K562 (cell line): Measurements from ENCODE around the gene MED15. TPM values are rescaled to one million over a fixed set of nuclear protein-coding genes. Genes with fewer than 3 reads are reported as not detected.

Experiments
- CHD2 ChIP-seq: IDR thresholded peaks from 2 replicates; pipeline ENCODE4 v1.6.1; 2011; ENCODE audit warnings: low read depth, low read length
- FOS ChIP-seq: IDR thresholded peaks from 3 replicates; pipeline ENCODE4 v1.6.1; 2011; ENCODE audit not compliant: insufficient read length; ENCODE audit errors: extremely low read depth
- GABPB2 ChIP-seq: fragments of 250-450 bp; sonication (Bioruptor Pico); conservative IDR thresholded peaks from 2 replicates; pipeline ENCODE4 v1.5.1; 2021; ENCODE audit warnings: mild to moderate bottlenecking
- HOXB6 ChIP-seq: fragments of 250-450 bp; sonication (Bioruptor Pico); IDR thresholded peaks from 2 replicates; pipeline ENCODE4 v1.5.1; 2022; ENCODE audit warnings: mild to moderate bottlenecking, borderline replicate concordance
- IFI16 ChIP-seq: fragments of 250-450 bp; sonication (Bioruptor Pico); IDR thresholded peaks from 2 replicates; pipeline ENCODE4 v2.1.2; 2022; ENCODE audit warnings: mild to moderate bottlenecking, inconsistent platforms
- JUNB ChIP-seq: fragments of 450-650 bp; formaldehyde crosslinking; conservative IDR thresholded peaks from 2 replicates; pipeline ENCODE4 v1.4.0; 2020; ENCODE audit warnings: mild to moderate bottlenecking
- MAFG ChIP-seq: fragments of 450-650 bp; conservative IDR thresholded peaks from 2 replicates; pipeline ENCODE4 v1.6.1; 2016; ENCODE audit warnings: missing genetic modification characterization, missing compliant biosample characterization
- MAFK ChIP-seq: IDR thresholded peaks from 2 replicates; pipeline ENCODE4 v1.6.1; 2011; ENCODE audit warnings: low read length, improper control_type of control experiment
- PATZ1 ChIP-seq: fragments of 250-450 bp; sonication (Bioruptor Pico); IDR thresholded peaks from 2 replicates; pipeline ENCODE4 v1.5.0; 2020; ENCODE audit warnings: mild to moderate bottlenecking, borderline replicate concordance
- POLR2AphosphoS2 ChIP-seq: IDR thresholded peaks from 2 replicates; pipeline ENCODE4 v1.6.1; 2012; ENCODE audit warnings: low read length, improper control_type of control experiment
- REST ChIP-seq, 2 experiments: fragments of 450-650 bp; formaldehyde crosslinking in 1 of 2; IDR thresholded peaks; 2 replicates each; pipeline versions ENCODE4 v1.4.0 to v1.6.1; 2014 to 2020; ENCODE audit warnings: mild to moderate bottlenecking in 2 of 2, borderline replicate concordance in 1 of 2, low read depth in 1 of 2
- SRF ChIP-seq, 2 experiments: fragments of 250-450, 450-650 bp in 1 of 2; sonication (Bioruptor Pico) in 1 of 2; sonication (generic) in 1 of 2; formaldehyde crosslinking; IDR thresholded peaks; 2 replicates each; pipeline versions ENCODE4 v1.5.0 to v1.5.1; 2020 to 2022; ENCODE audit warnings: mild to moderate bottlenecking in 1 of 2, missing genetic modification reagents in 1 of 2
- ZNF740 ChIP-seq, 3 experiments: fragments of 200-800 bp in 1 of 3; sonication (Bioruptor generic) in 1 of 3; sonication (generic) in 1 of 3; formaldehyde crosslinking in 1 of 3; IDR thresholded peaks; 2 replicates each; pipeline versions ENCODE4 v1.6.1 to v1.8.0; 2016 to 2022; ENCODE audit warnings: mild to moderate bottlenecking in 2 of 3, missing compliant biosample characterization in 2 of 3, missing genetic modification characterization in 2 of 3, missing genetic modification reagents in 1 of 3
- ZNF785 ChIP-seq: fragments of 250-450 bp; sonication (Bioruptor Pico); IDR thresholded peaks from 2 replicates; pipeline ENCODE4 v1.4.0; 2020; ENCODE audit warnings: mild to moderate bottlenecking
- polyA plus RNA-seq, 8 experiments: library from polyadenylated mRNA; depleted of rRNA in 4 of 8; stranded (reverse) in 5 of 8; unstranded in 3 of 8; fragments of >200 nt; fragmentation: Nextera tagmentation in 2 of 8; fragmentation: Illumina TruSeq in 1 of 8; extraction: Ambion mirVana in 2 of 8; extraction: Trizol in 1 of 8; gene quantifications; 2 replicates each; pipeline versions ENCODE4 v1.2.1 to v1.2.3, GENCODE V29; 2011 to 2014; ENCODE audit warnings: inconsistent platforms in 1 of 8, missing spikeins in 1 of 8
- total RNA-seq, 7 experiments: library from RNA; depleted of rRNA in 6 of 7; stranded (reverse); fragments of >200 nt in 6 of 7; fragmentation: Illumina TruSeq in 2 of 7; extraction: Trizol in 2 of 7; gene quantifications; 2 replicates each; pipeline versions ENCODE4 v1.2.1 to v1.2.3, GENCODE V29; 2011 to 2021; ENCODE audit warnings: low replicate concordance in 1 of 7

MED15 gene
- total and polyA plus RNA-seq, 9 of the 15 experiments (the other 6 are each of a cell fraction or from before 2014, with no cell fraction given): 4.0 to 271 (median 60.1) TPM

- TF ChIP-seq REST (IDR thresholded peaks at IDR 0.05; ENCODE audit: borderline replicate concordance): no peak
- TF ChIP-seq REST (CRISPR knock-in tag; IDR thresholded peaks at IDR 0.05; ENCODE audit: low read depth): peak; percentile 25; the same call in 1 of the 2 replicates
- 0 out of 2 replicates have a peak, but pooled peaks have one; percentile 34 for TF ChIP-seq PATZ1
- TF ChIP-seq IFI16 (CRISPR knock-in tag): 0 out of 2 replicates have a peak, but pooled peaks have one; percentile 13
- 0 out of 4 replicates have a peak, but pooled peaks of 1 of the 2 experiments have one; percentile 29 for TF ChIP-seq SRF (CRISPR knock-in tag; IDR thresholded peaks at IDR 0.05)
- TF ChIP-seq HOXB6 (CRISPR knock-in tag): peak; percentile 51; the same call in 1 of the 2 replicates
- no peak for TF ChIP-seq MAFG (tag)
- peak; percentile 18; the same call in 1 of the 2 replicates for TF ChIP-seq CHD2
- TF ChIP-seq ZNF740 (CRISPR knock-in tag; IDR thresholded peaks at IDR 0.05): no peak
- peak in 1 of 2 experiments; percentile 28; a peak in 1 of 4 replicates for TF ChIP-seq ZNF740 (tag; IDR thresholded peaks at IDR 0.05)
- TF ChIP-seq GABPB2: 0 out of 2 replicates have a peak, but pooled peaks have one; percentile 50
- TF ChIP-seq FOS: no peak
- 0 out of 2 replicates have a peak, but pooled peaks have one; percentile 51 for TF ChIP-seq ZNF785 (CRISPR knock-in tag)
- TF ChIP-seq JUNB (CRISPR knock-in tag): 0 out of 2 replicates have a peak, but pooled peaks have one; percentile 13
- no peak for TF ChIP-seq POLR2AphosphoS2
- 0 out of 2 replicates have a peak, but pooled peaks have one; percentile 12 for TF ChIP-seq MAFK
Measured at GRCh38 chr22:20552443-20553401, 45.3 kb downstream of the MED15 start (continued).
